SU-DHL-6 (cell line): ENCODE data around the gene ZNF304.

ENCODE experiments used
- CTCF ChIP-seq: fragments of 200-600 bp; sonication (generic); IDR thresholded peaks from one replicate; pipeline ENCODE4 v1.5.1; 2017; ENCODE audit warnings: antibody characterized with exemption, mild to moderate bottlenecking, low read length, moderate library complexity; ENCODE audit not compliant: insufficient read depth, poor library complexity, severe bottlenecking
- EZH2phosphoT487 ChIP-seq: fragments of 200-600 bp; sonication (generic), shearing (Covaris generic); conservative IDR thresholded peaks from 2 replicates; pipeline ENCODE4 v1.6.1; 2018; ENCODE audit warnings: mild to moderate bottlenecking, antibody characterized with exemption, low read length, moderate library complexity, mixed read lengths

GRCh38 chr19:57351867-57352266 is 796 bp downstream of the ZNF304 start:
- TF ChIP-seq CTCF (no peak), EZH2phosphoT487 (no peak)
